ENCODE data around the gene TSPAN9.

TSPAN9 gene

GRCh38 chr12:3330976-3331510 is 253.9 kb downstream of the TSPAN9 start:
- H3K9me3 ChIP-seq (ENCODE audit: control insufficient read depth in 5 of 5, low read length in 5 of 5) = no peaks in the 10 kb centered on the region
- H3K9ac ChIP-seq (ENCODE audit: low read length in 5 of 5) = no peak overlapping the region
- H3K27me3 ChIP-seq (ENCODE audit: control insufficient read depth in 5 of 5, insufficient read depth in 4 of 5, low read length in 5 of 5) = peaks cover 0 to 3% (median 0%) of the 10 kb centered on the region in 5 donors
- H3K27ac ChIP-seq (ENCODE audit: low read depth, low read length) = no peak overlapping the region
- peaks cover 0 to 6% (median 2%) of the 10 kb centered on the region in 5 donors for H3K4me1 ChIP-seq (ENCODE audit: control insufficient read depth in 5 of 5, insufficient read depth in 5 of 5, low read length in 5 of 5)
- no peaks in the 10 kb centered on the region for H3K36me3 ChIP-seq (ENCODE audit: control insufficient read depth in 5 of 5, insufficient read depth in 5 of 5, low read length in 5 of 5)
- H3K4me3 ChIP-seq (ENCODE audit: low read depth in 1 of 5, low read length in 5 of 5) = no peak overlapping the region

GRCh38 chr12:3332188-3332587 is 255.0 kb downstream of the TSPAN9 start:
- Histone ChIP-seq H3K4me3 (ENCODE audit: low read depth in 1 of 5, low read length in 5 of 5) (no peak overlapping the region), H3K36me3 (ENCODE audit: control insufficient read depth in 5 of 5, insufficient read depth in 5 of 5, low read length in 5 of 5) (no peaks in the 10 kb centered on the region), H3K9ac (ENCODE audit: low read length in 5 of 5) (no peak overlapping the region), H3K9me3 (ENCODE audit: control insufficient read depth in 5 of 5, low read length in 5 of 5) (no peaks in the 10 kb centered on the region), H3K27me3 (ENCODE audit: control insufficient read depth in 5 of 5, insufficient read depth in 4 of 5, low read length in 5 of 5) (peaks cover 0 to 3% (median 0%) of the 10 kb centered on the region in 5 donors), H3K27ac (ENCODE audit: low read depth, low read length) (no peak overlapping the region), H3K4me1 (ENCODE audit: control insufficient read depth in 5 of 5, insufficient read depth in 5 of 5, low read length in 5 of 5) (peaks cover 0 to 15% (median 4%) of the 10 kb centered on the region in 5 donors)

- Histone ChIP-seq H3K27ac (ENCODE audit: low read depth, low read length) (no peak overlapping the region), H3K4me1 (ENCODE audit: control insufficient read depth in 5 of 5, insufficient read depth in 5 of 5, low read length in 5 of 5) (peaks cover 0 to 15% (median 4%) of the 10 kb centered on the region in 5 donors), H3K27me3 (ENCODE audit: control insufficient read depth in 5 of 5, insufficient read depth in 4 of 5, low read length in 5 of 5) (peaks cover 0 to 3% (median 0%) of the 10 kb centered on the region in 5 donors), H3K9me3 (ENCODE audit: control insufficient read depth in 5 of 5, low read length in 5 of 5) (no peaks in the 10 kb centered on the region), H3K36me3 (ENCODE audit: control insufficient read depth in 5 of 5, insufficient read depth in 5 of 5, low read length in 5 of 5) (no peaks in the 10 kb centered on the region), H3K4me3 (ENCODE audit: low read depth in 1 of 5, low read length in 5 of 5) (no peak overlapping the region), H3K9ac (ENCODE audit: low read length in 5 of 5) (no peak overlapping the region)
Observed at GRCh38 chr12:3333583-3333982, 256.4 kb downstream of the TSPAN9 start.

GRCh38 chr12:3333991-3334391 is 256.8 kb downstream of the TSPAN9 start:
- no peak overlapping the region for H3K4me3 ChIP-seq (ENCODE audit: low read depth in 1 of 5, low read length in 5 of 5)
- H3K9me3 ChIP-seq (ENCODE audit: control insufficient read depth in 5 of 5, low read length in 5 of 5) = no peaks in the 10 kb centered on the region
- peaks cover 0 to 15% (median 4%) of the 10 kb centered on the region in 5 donors for H3K4me1 ChIP-seq (ENCODE audit: control insufficient read depth in 5 of 5, insufficient read depth in 5 of 5, low read length in 5 of 5)
- no peak overlapping the region for H3K9ac ChIP-seq (ENCODE audit: low read length in 5 of 5)
- H3K27ac ChIP-seq (ENCODE audit: low read depth, low read length) = no peak overlapping the region
- peaks cover 0 to 3% (median 0%) of the 10 kb centered on the region in 5 donors for H3K27me3 ChIP-seq (ENCODE audit: control insufficient read depth in 5 of 5, insufficient read depth in 4 of 5, low read length in 5 of 5)
- no peaks in the 10 kb centered on the region for H3K36me3 ChIP-seq (ENCODE audit: control insufficient read depth in 5 of 5, insufficient read depth in 5 of 5, low read length in 5 of 5)

- Histone ChIP-seq H3K4me1 (ENCODE audit: control insufficient read depth in 5 of 5, insufficient read depth in 5 of 5, low read length in 5 of 5) (peaks cover 0 to 15% (median 4%) of the 10 kb centered on the region in 5 donors), H3K27ac (ENCODE audit: low read depth, low read length) (no peak overlapping the region), H3K4me3 (ENCODE audit: low read depth in 1 of 5, low read length in 5 of 5) (no peak overlapping the region), H3K36me3 (ENCODE audit: control insufficient read depth in 5 of 5, insufficient read depth in 5 of 5, low read length in 5 of 5) (no peaks in the 10 kb centered on the region), H3K9ac (ENCODE audit: low read length in 5 of 5) (no peak overlapping the region), H3K27me3 (ENCODE audit: control insufficient read depth in 5 of 5, insufficient read depth in 4 of 5, low read length in 5 of 5) (peaks cover 0 to 3% (median 0%) of the 10 kb centered on the region in 5 donors), H3K9me3 (ENCODE audit: control insufficient read depth in 5 of 5, low read length in 5 of 5) (no peaks in the 10 kb centered on the region)
Observed at GRCh38 chr12:3335078-3335487, 257.9 kb downstream of the TSPAN9 start.
